HepG2 (cell line): ENCODE data around the gene RAP1GAP2. TPM values are rescaled to one million over a fixed set of nuclear protein-coding genes. Genes with fewer than 3 reads are reported as not detected.

Experiments used
- CBX2 ChIP-seq, 2 experiments: fragments of 200-600 bp in 1 of 2; sonication (generic); formaldehyde crosslinking in 1 of 2; IDR thresholded peaks; 2 replicates each; pipeline versions ENCODE4 v1.7.0 to v1.8.1; 2018 to 2022; ENCODE audit warnings: low read depth in 2 of 2, low read length in 1 of 2, mild to moderate bottlenecking in 1 of 2, missing genetic modification reagents in 1 of 2
- FOXJ3 ChIP-seq: sonication (generic); formaldehyde crosslinking; IDR thresholded peaks from 2 replicates; pipeline ENCODE4 v1.4.0; 2020; ENCODE audit warnings: missing genetic modification reagents, mild to moderate bottlenecking, borderline replicate concordance
- HOXA3 ChIP-seq: sonication (generic); formaldehyde crosslinking; IDR thresholded peaks from 2 replicates; pipeline ENCODE4 v1.5.0; 2020; ENCODE audit warnings: missing genetic modification reagents
- IRX3 ChIP-seq: sonication (generic); formaldehyde crosslinking; IDR thresholded peaks from 2 replicates; pipeline ENCODE4 v1.8.1; 2023; ENCODE audit warnings: mild to moderate bottlenecking, low read depth, missing genetic modification reagents, borderline replicate concordance
- MAZ ChIP-seq, 2 experiments: sonication (generic) in 1 of 2; formaldehyde crosslinking in 1 of 2; IDR thresholded peaks; 2 replicates each; pipeline versions ENCODE4 v1.5.0 to v1.6.1; 2012 to 2020; ENCODE audit warnings: low read depth in 2 of 2, mild to moderate bottlenecking in 2 of 2, borderline replicate concordance in 1 of 2, improper control_type of control experiment in 1 of 2, low read length in 1 of 2, missing genetic modification reagents in 1 of 2, moderate library complexity in 1 of 2
- MBD4 ChIP-seq: IDR thresholded peaks from 2 replicates; pipeline ENCODE4 v1.6.1; 2012; ENCODE audit warnings: low read length, inconsistent platforms, borderline replicate concordance
- NCOA1 ChIP-seq: sonication (generic); formaldehyde crosslinking; IDR thresholded peaks from 2 replicates; pipeline ENCODE4 v1.9.0; 2021; ENCODE audit warnings: missing genetic modification reagents
- NKX3-1 ChIP-seq: sonication (generic); formaldehyde crosslinking; IDR thresholded peaks from 2 replicates; pipeline ENCODE4 v1.5.0; 2020; ENCODE audit warnings: missing genetic modification reagents
- RARG ChIP-seq: sonication (generic); formaldehyde crosslinking; IDR thresholded peaks from 2 replicates; pipeline ENCODE4 v1.4.0; 2020; ENCODE audit warnings: low read depth, mild to moderate bottlenecking, missing genetic modification reagents
- SAFB2 ChIP-seq: sonication (generic); formaldehyde crosslinking; IDR thresholded peaks from 2 replicates; pipeline ENCODE4 v1.5.1; 2020; ENCODE audit warnings: missing genetic modification reagents, low read depth, mild to moderate bottlenecking, borderline replicate concordance
- SIX4 ChIP-seq: sonication (generic); formaldehyde crosslinking; IDR thresholded peaks from 2 replicates; pipeline ENCODE4 v1.4.0; 2020; ENCODE audit warnings: missing genetic modification reagents
- SSRP1 ChIP-seq: IDR thresholded peaks from 2 replicates; pipeline ENCODE4 v1.6.1; 2016; ENCODE audit warnings: control low read depth
- XBP1 ChIP-seq: sonication (generic); formaldehyde crosslinking; IDR thresholded peaks from 2 replicates; pipeline ENCODE4 v1.5.0; 2020; ENCODE audit warnings: missing genetic modification reagents
- ZBTB7A ChIP-seq: sonication (generic); formaldehyde crosslinking; IDR thresholded peaks from 2 replicates; pipeline ENCODE4 v1.8.0; 2022; ENCODE audit warnings: mild to moderate bottlenecking, missing genetic modification reagents
- ZNF292 ChIP-seq: sonication (generic); formaldehyde crosslinking; IDR thresholded peaks from 2 replicates; pipeline ENCODE4 v1.8.1; 2022; ENCODE audit warnings: mild to moderate bottlenecking, low read depth, missing genetic modification reagents, borderline replicate concordance
- ZNF547 ChIP-seq: sonication (generic); formaldehyde crosslinking; IDR thresholded peaks from 2 replicates; pipeline ENCODE4 v1.5.1; 2020; ENCODE audit warnings: mild to moderate bottlenecking, missing genetic modification reagents
- ZNF558 ChIP-seq: sonication (generic); formaldehyde crosslinking; IDR thresholded peaks from 2 replicates; pipeline ENCODE4 v1.9.0; 2022; ENCODE audit warnings: mild to moderate bottlenecking, missing genetic modification reagents, borderline replicate concordance
- ZNF614 ChIP-seq: IDR thresholded peaks from 2 replicates; pipeline ENCODE4 v1.6.1; 2018; ENCODE audit warnings: missing biosample characterization, missing genetic modification reagents, inconsistent platforms, borderline replicate concordance
- ZNF670 ChIP-seq: sonication (generic); formaldehyde crosslinking; IDR thresholded peaks from 2 replicates; pipeline ENCODE4 v1.8.0; 2022; ENCODE audit warnings: mild to moderate bottlenecking, missing genetic modification reagents, borderline replicate concordance
- ZNF678 ChIP-seq: sonication (generic); formaldehyde crosslinking; IDR thresholded peaks from 2 replicates; pipeline ENCODE4 v1.4.0; 2020; ENCODE audit warnings: mild to moderate bottlenecking, missing genetic modification reagents
- ZNF747 ChIP-seq: sonication (generic); formaldehyde crosslinking; IDR thresholded peaks from 2 replicates; pipeline ENCODE4 v1.8.1; 2023; ENCODE audit warnings: missing genetic modification reagents, mild to moderate bottlenecking, borderline replicate concordance
- ZSCAN9 ChIP-seq: IDR thresholded peaks from 2 replicates; pipeline ENCODE4 v1.6.1; 2016; ENCODE audit warnings: borderline replicate concordance
- polyA plus RNA-seq, 8 experiments: library from polyadenylated mRNA; depleted of rRNA in 3 of 8; stranded (reverse) in 7 of 8; unstranded in 1 of 8; fragments of >200 nt; fragmentation: Illumina TruSeq in 4 of 8; extraction: Trizol in 4 of 8; gene quantifications; 2 replicates each; pipeline versions ENCODE4 v1.2.1 to v1.2.3, GENCODE V29; 2011 to 2016; ENCODE audit warnings: low read depth in 4 of 8, missing spikeins in 1 of 8, mixed read lengths in 1 of 8; ENCODE audit not compliant: insufficient read depth in 1 of 8
- total RNA-seq, 5 experiments: library from RNA; depleted of rRNA; stranded (reverse); fragments of >200 nt; fragmentation: Illumina TruSeq; extraction: Trizol; gene quantifications; 2 replicates each; pipeline ENCODE4 v1.2.3, GENCODE V29; 2016; ENCODE audit warnings: low read depth in 1 of 5
- TF ChIP-seq, protein P1 (sequence below): sonication (generic); formaldehyde crosslinking; conservative IDR thresholded peaks from 2 replicates; pipeline ENCODE4 v1.8.0; 2022; ENCODE audit warnings: missing genetic modification reagents
- TF ChIP-seq, protein P2 (sequence below): sonication (generic); formaldehyde crosslinking; IDR thresholded peaks from 2 replicates; pipeline ENCODE4 v1.8.1; 2023; ENCODE audit warnings: mild to moderate bottlenecking, inconsistent platforms, moderate library complexity, missing genetic modification reagents, borderline replicate concordance
- TF ChIP-seq, protein P3 (sequence below): sonication (generic); formaldehyde crosslinking; IDR thresholded peaks from 2 replicates; pipeline ENCODE4 v1.8.0; 2022; ENCODE audit warnings: mild to moderate bottlenecking, missing genetic modification reagents, borderline replicate concordance
- TF ChIP-seq, protein P4 (sequence below): sonication (generic); formaldehyde crosslinking; IDR thresholded peaks from 2 replicates; pipeline ENCODE4 v1.4.0; 2020; ENCODE audit warnings: mild to moderate bottlenecking, missing genetic modification reagents

Gene RAP1GAP2
- total and polyA plus RNA-seq, 2 of the 13 experiments (the other 11 are each of a cell fraction or from before 2014, with no cell fraction given): 10.9 to 12.0 TPM

DNA sequence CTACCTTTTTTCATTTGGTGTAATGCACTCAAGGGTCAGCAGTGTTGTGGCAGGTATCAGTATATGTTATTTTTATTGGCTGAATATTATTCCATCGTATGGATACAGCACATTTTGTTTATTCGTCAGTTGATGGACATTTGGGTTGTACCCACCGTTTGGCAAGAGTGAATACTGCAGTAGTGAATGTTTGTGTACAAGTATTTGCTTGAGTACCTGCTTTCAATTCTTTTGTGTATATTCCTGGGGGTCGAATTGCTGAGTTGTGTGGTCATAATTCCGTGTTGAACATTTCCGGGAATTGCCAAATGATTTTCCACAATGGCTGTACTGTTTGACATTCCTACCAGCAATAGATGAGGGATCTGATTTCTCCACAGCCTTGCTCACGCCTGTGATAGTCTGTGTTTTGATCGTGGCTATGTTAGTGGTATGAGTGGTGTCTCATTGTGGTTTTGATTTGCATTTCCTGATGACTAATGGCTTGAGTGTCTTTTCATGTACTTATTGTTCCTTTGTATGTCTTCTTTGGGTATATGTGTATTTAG lies 158.7 kb downstream of the RAP1GAP2 start (continued):
- TF ChIP-seq ZNF547 (CRISPR knock-in tag) (no peak), RARG (CRISPR knock-in tag) (no peak), FOXJ3 (CRISPR knock-in tag) (no peak), ZNF747 (CRISPR knock-in tag) (no peak), ZBTB7A (no peak), CBX2 (IDR thresholded peaks at IDR 0.05; ENCODE audit: low read depth, low read length) (no peak), CBX2 (CRISPR knock-in tag; IDR thresholded peaks at IDR 0.05; ENCODE audit: low read depth) (no peak), ZNF558 (CRISPR knock-in tag) (no peak), ZNF670 (CRISPR knock-in tag) (no peak), SSRP1 (CRISPR knock-in tag) (no peak), ZNF678 (CRISPR knock-in tag) (no peak), MBD4 (no peak), SIX4 (CRISPR knock-in tag) (peak; percentile 68), MAZ (IDR thresholded peaks at IDR 0.05; ENCODE audit: borderline replicate concordance, low read depth, low read length) (no peak), MAZ (CRISPR knock-in tag; IDR thresholded peaks at IDR 0.05; ENCODE audit: low read depth) (no peak), IRX3 (CRISPR knock-in tag) (no peak), HOXA3 (no peak; the same call in 1 of the 2 replicates), XBP1 (CRISPR knock-in tag) (no peak), ZNF292 (CRISPR knock-in tag) (no peak), NKX3-1 (CRISPR knock-in tag) (no peak), SAFB2 (CRISPR knock-in tag) (no peak), ZSCAN9 (no peak), NCOA1 (no peak), ZNF614 (0 out of 2 replicates have a peak, but pooled peaks have one; percentile 20)
- TF ChIP-seq, protein P1, sequence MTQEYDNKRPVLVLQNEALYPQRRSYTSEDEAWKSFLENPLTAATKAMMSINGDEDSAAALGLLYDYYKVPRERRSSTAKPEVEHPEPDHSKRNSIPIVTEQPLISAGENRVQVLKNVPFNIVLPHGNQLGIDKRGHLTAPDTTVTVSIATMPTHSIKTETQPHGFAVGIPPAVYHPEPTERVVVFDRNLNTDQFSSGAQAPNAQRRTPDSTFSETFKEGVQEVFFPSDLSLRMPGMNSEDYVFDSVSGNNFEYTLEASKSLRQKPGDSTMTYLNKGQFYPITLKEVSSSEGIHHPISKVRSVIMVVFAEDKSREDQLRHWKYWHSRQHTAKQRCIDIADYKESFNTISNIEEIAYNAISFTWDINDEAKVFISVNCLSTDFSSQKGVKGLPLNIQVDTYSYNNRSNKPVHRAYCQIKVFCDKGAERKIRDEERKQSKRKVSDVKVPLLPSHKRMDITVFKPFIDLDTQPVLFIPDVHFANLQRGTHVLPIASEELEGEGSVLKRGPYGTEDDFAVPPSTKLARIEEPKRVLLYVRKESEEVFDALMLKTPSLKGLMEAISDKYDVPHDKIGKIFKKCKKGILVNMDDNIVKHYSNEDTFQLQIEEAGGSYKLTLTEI (CRISPR knock-in tag): no peak
- TF ChIP-seq, protein P2, sequence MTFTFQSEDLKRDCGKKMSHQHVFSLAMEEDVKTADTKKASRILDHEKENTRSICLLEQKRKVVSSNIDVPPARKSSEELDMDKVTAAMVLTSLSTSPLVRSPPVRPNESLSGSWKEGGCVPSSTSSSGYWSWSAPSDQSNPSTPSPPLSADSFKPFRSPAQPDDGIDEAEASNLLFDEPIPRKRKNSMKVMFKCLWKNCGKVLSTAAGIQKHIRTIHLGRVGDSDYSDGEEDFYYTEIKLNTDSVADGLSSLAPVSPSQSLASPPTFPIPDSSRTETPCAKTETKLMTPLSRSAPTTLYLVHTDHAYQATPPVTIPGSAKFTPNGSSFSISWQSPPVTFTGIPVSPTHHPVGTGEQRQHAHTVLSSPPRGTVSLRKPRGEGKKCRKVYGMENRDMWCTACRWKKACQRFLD (CRISPR knock-in tag): no peak
- TF ChIP-seq, protein P3, sequence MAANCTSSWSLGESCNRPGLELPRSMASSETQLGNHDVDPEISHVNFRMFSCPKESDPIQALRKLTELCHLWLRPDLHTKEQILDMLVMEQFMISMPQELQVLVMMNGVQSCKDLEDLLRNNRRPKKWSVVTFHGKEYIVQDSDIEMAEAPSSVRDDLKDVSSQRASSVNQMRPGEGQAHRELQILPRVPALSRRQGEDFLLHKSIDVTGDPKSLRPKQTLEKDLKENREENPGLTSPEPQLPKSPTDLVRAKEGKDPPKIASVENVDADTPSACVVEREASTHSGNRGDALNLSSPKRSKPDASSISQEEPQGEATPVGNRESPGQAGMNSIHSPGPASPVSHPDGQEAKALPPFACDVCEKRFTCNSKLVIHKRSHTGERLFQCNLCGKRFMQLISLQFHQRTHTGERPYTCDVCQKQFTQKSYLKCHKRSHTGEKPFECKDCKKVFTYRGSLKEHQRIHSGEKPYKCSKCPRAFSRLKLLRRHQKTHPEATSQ (CRISPR knock-in tag): 0 out of 2 replicates have a peak, but pooled peaks have one; percentile 47
- TF ChIP-seq, protein P4, sequence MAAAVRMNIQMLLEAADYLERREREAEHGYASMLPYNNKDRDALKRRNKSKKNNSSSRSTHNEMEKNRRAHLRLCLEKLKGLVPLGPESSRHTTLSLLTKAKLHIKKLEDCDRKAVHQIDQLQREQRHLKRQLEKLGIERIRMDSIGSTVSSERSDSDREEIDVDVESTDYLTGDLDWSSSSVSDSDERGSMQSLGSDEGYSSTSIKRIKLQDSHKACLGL (CRISPR knock-in tag): no peak
